Left renal cortex interstitium (tissue), 4 donors: ENCODE results near the gene SLC4A3. TPM values are rescaled to one million over a fixed set of nuclear protein-coding genes. Genes with fewer than 3 reads are reported as not detected.
"Not testable (repeated sequence)": the region's sequence is repeated elsewhere in the genome, so short reads cannot be mapped to it uniquely, and the experiment has no call there.

Experiments used
- DNase-seq, 4 donors: peaks; one replicate each; pipeline ENCODE4 v3.0.0-alpha.2; 2013; ENCODE audit warnings: low read depth in 4 of 4, low spot score in 2 of 4, missing footprints in 1 of 4
- polyA plus RNA-seq, 4 donors: library from polyadenylated mRNA; unstranded; fragments of 120-200 nt; gene quantifications; one replicate each; pipeline ENCODE4 v1.2.1, GENCODE V29; 2013; ENCODE audit not compliant: insufficient read length in 4 of 4

SLC4A3 gene
- polyA plus RNA-seq, 4 donors, result 7.6 to 14.2 (median 10.8) TPM

- no peak for DNase-seq
Observed at GRCh38 chr2:219643788-219644398, 16.5 kb downstream of the SLC4A3 start.

- no peak for DNase-seq
Observed at GRCh38 chr2:219644801-219645480, 17.5 kb downstream of the SLC4A3 start.

GRCh38 chr2:219645631-219646527, 18.4 kb downstream of the SLC4A3 start:
- no peak for DNase-seq

GRCh38 chr2:219648176-219648575, 20.7 kb downstream of the SLC4A3 start:
- DNase-seq, result no peak

GRCh38 chr2:219648963-219649362, 21.5 kb downstream of the SLC4A3 start:
- DNase-seq, result no peak

GRCh38 chr2:219650426-219651248, 23.2 kb downstream of the SLC4A3 start:
- no peak for DNase-seq

- DNase-seq, result not testable (repeated sequence)
Observed at GRCh38 chr2:219651656-219652055, 24.2 kb downstream of the SLC4A3 start.

- no peak for DNase-seq
Observed at GRCh38 chr2:219656526-219656925, 29.1 kb downstream of the SLC4A3 start.

GRCh38 chr2:219658196-219658846, 30.9 kb downstream of the SLC4A3 start:
- no peak for DNase-seq

- DNase-seq, result no peak
Observed at GRCh38 chr2:219658874-219659273, 31.4 kb downstream of the SLC4A3 start.

- DNase-seq, result no peak
Observed at GRCh38 chr2:219661197-219661954, 33.9 kb downstream of the SLC4A3 start.

GRCh38 chr2:219661955-219662395, 34.5 kb downstream of the SLC4A3 start:
- no peak for DNase-seq

- no peak for DNase-seq
Observed at GRCh38 chr2:219662566-219662965, 35.1 kb downstream of the SLC4A3 start.

GRCh38 chr2:219663116-219663762, 35.8 kb downstream of the SLC4A3 start:
- DNase-seq, result no peak

- no peak for DNase-seq
Observed at GRCh38 chr2:219664041-219664440, 36.6 kb downstream of the SLC4A3 start.

- peak in 1 of 4 donors; percentile 56 for DNase-seq
Observed at GRCh38 chr2:219664944-219665343, 37.5 kb downstream of the SLC4A3 start.

- no peak for DNase-seq
Observed at GRCh38 chr2:219665926-219666325, 38.5 kb downstream of the SLC4A3 start.

GRCh38 chr2:219668316-219668715, 40.9 kb downstream of the SLC4A3 start:
- no peak for DNase-seq

- no peak for DNase-seq
Observed at GRCh38 chr2:219670386-219670785, 43.0 kb downstream of the SLC4A3 start.
